PC-9 (cell line): ENCODE results near the gene MBD4. TPM values are rescaled to one million over a fixed set of nuclear protein-coding genes. Genes with fewer than 3 reads are reported as not detected.

Experiments
- BruUV-seq: library from RNA; stranded (reverse); fragments of 400-500 nt; replicated peaks from 2 replicates; lab custom pipeline; 2021; lab: Mats Ljungman, UMichigan
- CTCF ChIA-PET: fragments of 300-600 bp; sonication (Branson Sonifier 250); formaldehyde crosslinking; loops from one replicate; lab custom pipeline; 2022; ENCODE audit warnings: antibody characterized with exemption; lab: Charles Lee
- POLR2A ChIA-PET: fragments of 300-600 bp; sonication (Branson Sonifier 250); formaldehyde crosslinking; loops from one replicate; lab custom pipeline; 2022; ENCODE audit warnings: antibody characterized with exemption; ENCODE audit not compliant: unreplicated experiment; lab: Charles Lee
- DNase-seq, 2 experiments: peaks; one replicate each; pipeline versions ENCODE4 v3.0.0 to v3.0.0-alpha.2; 2015 to 2022; ENCODE audit warnings: mixed read lengths in 1 of 2
- H2AFZ ChIP-seq: fragments of 200-600 bp; sonication (generic); 2 replicates; pipeline ENCODE4 v1.8.1; 2017; ENCODE audit warnings: antibody characterized with exemption
- H3F3A ChIP-seq: fragments of 200-600 bp; sonication (generic); 2 replicates; pipeline ENCODE4 v1.8.1; 2017; ENCODE audit warnings: antibody characterized with exemption, mild to moderate bottlenecking, low read depth; ENCODE audit not compliant: insufficient read depth
- H3K27ac ChIP-seq: fragments of 200-600 bp; sonication (generic); 2 replicates; pipeline ENCODE4 v1.6.1; 2016; ENCODE audit warnings: mixed run types
- H3K27me3 ChIP-seq: fragments of 200-600 bp; sonication (generic); 2 replicates; pipeline ENCODE4 v1.6.1; 2016; ENCODE audit warnings: low read depth, mixed run types; ENCODE audit not compliant: insufficient read depth
- H3K36me3 ChIP-seq: fragments of 200-600 bp; sonication (generic); 2 replicates; pipeline ENCODE4 v1.6.1; 2016; ENCODE audit warnings: low read depth, mixed run types
- H3K4me1 ChIP-seq: fragments of 200-600 bp; sonication (generic); replicated peaks from 2 replicates; pipeline ENCODE4 v1.6.1; 2016; ENCODE audit warnings: mixed run types; ENCODE audit not compliant: insufficient read depth
- H3K4me2 ChIP-seq: fragments of 200-600 bp; sonication (generic); 2 replicates; pipeline ENCODE4 v1.6.1; 2017; ENCODE audit warnings: mixed run types
- H3K4me3 ChIP-seq: fragments of 200-600 bp; sonication (generic); 2 replicates; pipeline ENCODE4 v1.6.1; 2016; ENCODE audit warnings: mixed run types
- H3K79me2 ChIP-seq: fragments of 200-600 bp; sonication (generic); 2 replicates; pipeline ENCODE4 v1.6.1; 2017; ENCODE audit warnings: low read depth, mixed run types
- H3K9me2 ChIP-seq: fragments of 200-600 bp; sonication (generic); 2 replicates; pipeline ENCODE4 v1.8.1; 2017; ENCODE audit warnings: mild to moderate bottlenecking; ENCODE audit not compliant: insufficient read depth
- H3K9me3 ChIP-seq: fragments of 200-600 bp; sonication (generic); 2 replicates; pipeline ENCODE4 v1.8.1; 2016; ENCODE audit warnings: low read depth; ENCODE audit not compliant: insufficient read depth
- H4K20me1 ChIP-seq: fragments of 200-600 bp; sonication (generic); 2 replicates; pipeline ENCODE4 v1.8.1; 2017; ENCODE audit not compliant: insufficient read depth
- CTCF ChIP-seq: fragments of 200-600 bp; sonication (generic); conservative IDR thresholded peaks from 2 replicates; pipeline ENCODE4 v1.6.1; 2017; ENCODE audit warnings: mixed run types, antibody characterized with exemption, mild to moderate bottlenecking, moderate library complexity
- EZH2 ChIP-seq: fragments of 200-600 bp; sonication (generic); IDR thresholded peaks from 2 replicates; pipeline ENCODE4 v1.8.0; 2017; ENCODE audit warnings: antibody characterized with exemption, low read depth
- intact Hi-C: fragments of 100-400 bp; cut with micrococcal nuclease; formaldehyde crosslinking; loops from one replicate; pipeline ENCODE4 v1.10.0; 2022; ENCODE audit not compliant: unreplicated experiment
- total RNA-seq: library from RNA; stranded (reverse); gene quantifications from 2 replicates; pipeline ENCODE4 v1.2.3, GENCODE V29; 2021

MBD4 gene
- total RNA-seq, 1 experiment from 2014 or later = 48.6 TPM

- TF ChIP-seq CTCF = no peak
- TF ChIP-seq EZH2 = no peak
- Histone ChIP-seq H3K4me2 (no peak overlapping the region), H4K20me1 (no peaks in the 10 kb centered on the region), H3K27me3 (no peaks in the 10 kb centered on the region), H3K9me3 (no peaks in the 10 kb centered on the region), H3K9me2 (no peaks in the 10 kb centered on the region), H3K4me3 (no peak overlapping the region), H3F3A (peaks cover 17% of the 10 kb centered on the region; the same call in 1 of the 2 replicates), H3K79me2 (no peaks in the 10 kb centered on the region), H3K4me1 (peaks cover 17% of the 10 kb centered on the region), H3K27ac (no peak overlapping the region), H2AFZ (no peak overlapping the region), H3K36me3 (no peaks in the 10 kb centered on the region)
- ChIA-PET CTCF (no interaction called here), POLR2A (interaction anchor here (0.6 kb wide), 1 partner anchor 14 kb away, joined by 3 read pairs; no protein-coding TSS in a partner anchor)
- DNase-seq = no peak
- no TSS peak for BruUV-seq
- intact Hi-C loops = no loop called here
Observed at GRCh38 chr3:129418041-129418973, 21.4 kb downstream of the MBD4 start.

- no TSS peak for BruUV-seq
- no peak overlapping the region for H3K27ac ChIP-seq
- H3K79me2 ChIP-seq = no peaks in the 10 kb centered on the region
- peaks cover 26% of the 10 kb centered on the region; the same call in 1 of the 2 replicates for H3F3A ChIP-seq
- no peaks in the 10 kb centered on the region for H3K27me3 ChIP-seq
- TF ChIP-seq CTCF (no peak), EZH2 (no peak)
- no peaks in the 10 kb centered on the region for H3K36me3 ChIP-seq
- H4K20me1 ChIP-seq = no peaks in the 10 kb centered on the region
- no peaks in the 10 kb centered on the region for H3K9me3 ChIP-seq
- peak in 1 of 2 experiments; percentile 16 for DNase-seq
- no peaks in the 10 kb centered on the region for H3K9me2 ChIP-seq
- ChIA-PET POLR2A (no interaction called here), CTCF (no interaction called here)
- no peak overlapping the region for H2AFZ ChIP-seq
- H3K4me3 ChIP-seq = no peak overlapping the region
- H3K4me2 ChIP-seq = no peak overlapping the region
- H3K4me1 ChIP-seq = peaks cover 27% of the 10 kb centered on the region
- intact Hi-C loops = no loop called here
Observed at GRCh38 chr3:129417326-129417725, 22.4 kb downstream of the MBD4 start.

GRCh38 chr3:129416415-129416814, 23.3 kb downstream of the MBD4 start:
- Histone ChIP-seq H3K79me2 (no peaks in the 10 kb centered on the region), H3K9me2 (no peaks in the 10 kb centered on the region), H3K27ac (no peak overlapping the region), H3K9me3 (no peaks in the 10 kb centered on the region), H2AFZ (no peak overlapping the region), H3K4me1 (peaks cover 28% of the 10 kb centered on the region), H3K4me3 (no peak overlapping the region), H4K20me1 (no peaks in the 10 kb centered on the region), H3K27me3 (no peaks in the 10 kb centered on the region), H3F3A (peaks cover 26% of the 10 kb centered on the region; the same call in 1 of the 2 replicates), H3K4me2 (no peak overlapping the region), H3K36me3 (no peaks in the 10 kb centered on the region)
- no TSS peak for BruUV-seq
- no peak for TF ChIP-seq CTCF
- no peak for TF ChIP-seq EZH2
- intact Hi-C loops = no loop called here
- DNase-seq = no peak
- ChIA-PET POLR2A (no interaction called here), CTCF (no interaction called here)
